ENCODE results near the gene SULT1C3.
A peak's percentile ranks its signal among the peaks of the same experiment; 100 is the strongest.

SULT1C3 gene

DNA sequence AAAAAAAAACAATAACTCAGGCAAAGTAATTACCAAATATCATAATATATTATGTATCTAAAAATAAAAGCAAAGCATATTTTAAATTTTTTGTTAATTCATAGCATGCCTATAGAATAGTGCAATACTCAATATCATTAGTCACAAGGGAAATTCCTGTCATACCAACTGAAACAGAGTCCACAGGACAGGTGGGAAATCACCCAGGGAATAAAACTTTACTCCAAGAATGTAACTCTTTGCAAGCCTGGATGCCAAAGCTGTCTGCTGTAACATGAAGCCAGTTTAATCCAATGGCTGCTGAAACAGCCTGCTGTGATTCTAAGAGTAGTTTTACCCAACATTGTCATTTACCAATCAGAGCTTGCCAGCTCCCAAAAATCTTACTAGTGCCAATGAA lies 40.0 kb upstream of the SULT1C3 start:
- H4K8ac ChIP-seq (ENCODE audit: low read depth, low read length) = no peak overlapping the region
- H3K9ac ChIP-seq (ENCODE audit: low read depth, low read length, poor library complexity) = no peak overlapping the region
- no peak overlapping the region for H3K4me3 ChIP-seq (ENCODE audit: low read length in 2 of 2)
- no peak overlapping the region for H2AK5ac ChIP-seq (ENCODE audit: low read depth, low read length)
- no peaks in the 10 kb centered on the region for H3K79me1 ChIP-seq (ENCODE audit: low read depth, low read length)
- H4K91ac ChIP-seq (ENCODE audit: low read depth, low read length, poor library complexity) = no peak overlapping the region
- no peak overlapping the region for H2BK5ac ChIP-seq (ENCODE audit: low read length)
- no peak for DNase-seq (ENCODE audit: low spot score)
- H3K9me3 ChIP-seq (replicated peaks in 1 of 2; ENCODE audit: control insufficient read depth in 2 of 2, insufficient read depth in 1 of 2, low read depth in 1 of 2, low read length in 2 of 2) = no peaks in the 10 kb centered on the region
- H3K4me1 ChIP-seq (ENCODE audit: control insufficient read depth in 2 of 2, insufficient read depth in 1 of 2, low read depth in 1 of 2, low read length in 2 of 2) = no peaks in the 10 kb centered on the region
- H3K4ac ChIP-seq (ENCODE audit: low read length) = no peak overlapping the region
- no peak overlapping the region for H2BK120ac ChIP-seq (ENCODE audit: low read depth, low read length)
- no peaks in the 10 kb centered on the region for H3K27me3 ChIP-seq (ENCODE audit: control insufficient read depth in 3 of 3, insufficient read depth in 3 of 3, low read depth in 1 of 3, low read length in 3 of 3)
- H2BK15ac ChIP-seq (ENCODE audit: low read length) = no peak overlapping the region
- H3K18ac ChIP-seq (ENCODE audit: low read length) = no peak overlapping the region
- H3K27ac ChIP-seq (replicated peaks; ENCODE audit: low read length) = no peak overlapping the region
- H3K14ac ChIP-seq (ENCODE audit: low read length) = no peak overlapping the region
- no peak overlapping the region for H2BK12ac ChIP-seq (ENCODE audit: low read length)
- no peak overlapping the region for H2AFZ ChIP-seq (ENCODE audit: low read length)
- no peak overlapping the region for H3K4me2 ChIP-seq (ENCODE audit: insufficient read depth, low read length, poor library complexity, severe bottlenecking)
- no peak overlapping the region for H3K23ac ChIP-seq (ENCODE audit: low read depth, low read length, poor library complexity)
- no peaks in the 10 kb centered on the region for H3K36me3 ChIP-seq (replicated peaks in 1 of 2; ENCODE audit: control insufficient read depth in 2 of 2, insufficient read depth in 2 of 2, low read length in 2 of 2)

- Histone ChIP-seq H3K18ac (ENCODE audit: low read length) (no peak overlapping the region), H3K4me3 (ENCODE audit: low read length in 2 of 2) (no peak overlapping the region), H3K36me3 (replicated peaks in 1 of 2; ENCODE audit: control insufficient read depth in 2 of 2, insufficient read depth in 2 of 2, low read length in 2 of 2) (no peaks in the 10 kb centered on the region), H3K4me2 (ENCODE audit: insufficient read depth, low read length, poor library complexity, severe bottlenecking) (no peak overlapping the region), H3K4me1 (ENCODE audit: control insufficient read depth in 2 of 2, insufficient read depth in 1 of 2, low read depth in 1 of 2, low read length in 2 of 2) (no peaks in the 10 kb centered on the region), H2BK120ac (ENCODE audit: low read depth, low read length) (no peak overlapping the region), H2AFZ (ENCODE audit: low read length) (no peak overlapping the region), H2AK5ac (ENCODE audit: low read depth, low read length) (no peak overlapping the region), H3K14ac (ENCODE audit: low read length) (no peak overlapping the region), H2BK15ac (ENCODE audit: low read length) (no peak overlapping the region), H3K23ac (ENCODE audit: low read depth, low read length, poor library complexity) (no peak overlapping the region), H4K8ac (ENCODE audit: low read depth, low read length) (no peak overlapping the region), H3K9me3 (replicated peaks in 1 of 2; ENCODE audit: control insufficient read depth in 2 of 2, insufficient read depth in 1 of 2, low read depth in 1 of 2, low read length in 2 of 2) (no peaks in the 10 kb centered on the region), H3K9ac (ENCODE audit: low read depth, low read length, poor library complexity) (no peak overlapping the region), H4K91ac (ENCODE audit: low read depth, low read length, poor library complexity) (no peak overlapping the region), H3K79me1 (ENCODE audit: low read depth, low read length) (no peaks in the 10 kb centered on the region), H3K4ac (ENCODE audit: low read length) (no peak overlapping the region), H2BK5ac (ENCODE audit: low read length) (no peak overlapping the region), H3K27me3 (ENCODE audit: control insufficient read depth in 3 of 3, insufficient read depth in 3 of 3, low read depth in 1 of 3, low read length in 3 of 3) (no peaks in the 10 kb centered on the region), H2BK12ac (ENCODE audit: low read length) (no peak overlapping the region), H3K27ac (replicated peaks; ENCODE audit: low read length) (no peak overlapping the region)
- WGBS, 2 donors (ENCODE audit: extremely low coverage in 2 of 2, insufficient read length in 2 of 2, insufficient replicate concordance in 1 of 2) = no CpG with 5 or more reads among the region's 7 CpGs
- no peak for DNase-seq (ENCODE audit: low spot score)
Measured at GRCh38 chr2:108200569-108200968, 39.2 kb upstream of the SULT1C3 start.

GRCh38 chr2:108212671-108213070 lies 27.1 kb upstream of the SULT1C3 start:
- no peak overlapping the region for H3K9ac ChIP-seq (ENCODE audit: low read depth, low read length, poor library complexity)
- no peak overlapping the region for H3K23ac ChIP-seq (ENCODE audit: low read depth, low read length, poor library complexity)
- no peak overlapping the region for H3K27ac ChIP-seq (replicated peaks; ENCODE audit: low read length)
- H2BK5ac ChIP-seq (ENCODE audit: low read length) = no peak overlapping the region
- H2BK15ac ChIP-seq (ENCODE audit: low read length) = no peak overlapping the region
- H4K91ac ChIP-seq (ENCODE audit: low read depth, low read length, poor library complexity) = no peak overlapping the region
- H2AFZ ChIP-seq (ENCODE audit: low read length) = no peak overlapping the region
- H3K79me1 ChIP-seq (ENCODE audit: low read depth, low read length) = no peaks in the 10 kb centered on the region
- H2BK12ac ChIP-seq (ENCODE audit: low read length) = no peak overlapping the region
- H3K18ac ChIP-seq (ENCODE audit: low read length) = no peak overlapping the region
- no peak overlapping the region for H4K8ac ChIP-seq (ENCODE audit: low read depth, low read length)
- no peaks in the 10 kb centered on the region for H3K36me3 ChIP-seq (replicated peaks in 1 of 2; ENCODE audit: control insufficient read depth in 2 of 2, insufficient read depth in 2 of 2, low read length in 2 of 2)
- H2BK120ac ChIP-seq (ENCODE audit: low read depth, low read length) = no peak overlapping the region
- H3K4me3 ChIP-seq (ENCODE audit: low read length in 2 of 2) = no peak overlapping the region
- no peak overlapping the region for H3K4me2 ChIP-seq (ENCODE audit: insufficient read depth, low read length, poor library complexity, severe bottlenecking)
- H3K14ac ChIP-seq (ENCODE audit: low read length) = no peak overlapping the region
- no peak for DNase-seq (ENCODE audit: low spot score)
- H3K4ac ChIP-seq (ENCODE audit: low read length) = no peak overlapping the region
- peaks cover 0 to 4% of the 10 kb centered on the region in 2 donors for H3K9me3 ChIP-seq (replicated peaks in 1 of 2; ENCODE audit: control insufficient read depth in 2 of 2, insufficient read depth in 1 of 2, low read depth in 1 of 2, low read length in 2 of 2)
- no peak overlapping the region for H2AK5ac ChIP-seq (ENCODE audit: low read depth, low read length)
- H3K27me3 ChIP-seq (ENCODE audit: control insufficient read depth in 3 of 3, insufficient read depth in 3 of 3, low read depth in 1 of 3, low read length in 3 of 3) = no peaks in the 10 kb centered on the region
- H3K4me1 ChIP-seq (ENCODE audit: control insufficient read depth in 2 of 2, insufficient read depth in 1 of 2, low read depth in 1 of 2, low read length in 2 of 2) = no peaks in the 10 kb centered on the region
- no CpG with 5 or more reads among the region's 3 CpGs for WGBS, 2 donors (ENCODE audit: extremely low coverage in 2 of 2, insufficient read length in 2 of 2, insufficient replicate concordance in 1 of 2)

DNA sequence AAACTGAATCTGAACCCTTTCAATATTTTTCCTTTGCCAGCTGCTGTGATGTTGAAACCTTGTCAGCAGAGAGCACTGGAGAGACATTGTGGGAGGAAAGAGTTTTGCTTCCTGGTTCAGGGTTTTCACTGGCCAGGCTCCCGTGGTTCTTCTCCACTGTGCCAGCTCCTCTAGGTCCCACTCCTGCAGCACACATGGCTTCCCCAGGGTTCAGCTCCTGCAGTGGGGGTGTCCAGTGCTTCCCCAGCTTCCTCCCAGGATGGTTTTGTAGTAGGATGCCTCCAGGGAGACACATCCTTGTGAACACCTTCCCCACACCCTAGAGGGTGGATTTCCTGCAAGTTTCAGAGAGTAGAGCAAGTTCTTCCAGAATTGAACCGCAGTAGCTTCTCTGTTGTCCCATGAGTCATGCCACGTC lies 24.0 kb upstream of the SULT1C3 start:
- WGBS, 2 donors (ENCODE audit: extremely low coverage in 2 of 2, insufficient read length in 2 of 2, insufficient replicate concordance in 1 of 2) = no CpG with 5 or more reads among the region's 3 CpGs
- H2AK5ac ChIP-seq (ENCODE audit: low read depth, low read length) = no peak overlapping the region
- DNase-seq (ENCODE audit: low spot score) = no peak

More for the DNA sequence above, 24.0 kb upstream of the SULT1C3 start:
- H3K36me3 ChIP-seq (replicated peaks in 1 of 2; ENCODE audit: control insufficient read depth in 2 of 2, insufficient read depth in 2 of 2, low read length in 2 of 2) = no peaks in the 10 kb centered on the region
- no peaks in the 10 kb centered on the region for H3K4me1 ChIP-seq (ENCODE audit: control insufficient read depth in 2 of 2, insufficient read depth in 1 of 2, low read depth in 1 of 2, low read length in 2 of 2)
- H2BK12ac ChIP-seq (ENCODE audit: low read length) = no peak overlapping the region
- no peak overlapping the region for H3K23ac ChIP-seq (ENCODE audit: low read depth, low read length, poor library complexity)
- no peak overlapping the region for H3K4me3 ChIP-seq (ENCODE audit: low read length in 2 of 2)
- H4K8ac ChIP-seq (ENCODE audit: low read depth, low read length) = peak overlapping the region; percentile 76
- no peak overlapping the region for H3K18ac ChIP-seq (ENCODE audit: low read length)
- no peaks in the 10 kb centered on the region for H3K9me3 ChIP-seq (replicated peaks in 1 of 2; ENCODE audit: control insufficient read depth in 2 of 2, insufficient read depth in 1 of 2, low read depth in 1 of 2, low read length in 2 of 2)
- H2AFZ ChIP-seq (ENCODE audit: low read length) = peak overlapping the region; percentile 82
- H2BK5ac ChIP-seq (ENCODE audit: low read length) = no peak overlapping the region
- no peak overlapping the region for H2BK15ac ChIP-seq (ENCODE audit: low read length)
- no peaks in the 10 kb centered on the region for H3K27me3 ChIP-seq (ENCODE audit: control insufficient read depth in 3 of 3, insufficient read depth in 3 of 3, low read depth in 1 of 3, low read length in 3 of 3)
- no peak overlapping the region for H3K9ac ChIP-seq (ENCODE audit: low read depth, low read length, poor library complexity)
- no peak overlapping the region for H3K14ac ChIP-seq (ENCODE audit: low read length)
- H4K91ac ChIP-seq (ENCODE audit: low read depth, low read length, poor library complexity) = no peak overlapping the region
- H2BK120ac ChIP-seq (ENCODE audit: low read depth, low read length) = no peak overlapping the region
- no peak overlapping the region for H3K4ac ChIP-seq (ENCODE audit: low read length)
- H3K79me1 ChIP-seq (ENCODE audit: low read depth, low read length) = no peaks in the 10 kb centered on the region
- no peak overlapping the region for H3K27ac ChIP-seq (replicated peaks; ENCODE audit: low read length)
- H3K4me2 ChIP-seq (ENCODE audit: insufficient read depth, low read length, poor library complexity, severe bottlenecking) = no peak overlapping the region

Data from neuronal stem cell (in vitro differentiated cells).